ENCODE data around the gene COX15.

Gene COX15

DNA sequence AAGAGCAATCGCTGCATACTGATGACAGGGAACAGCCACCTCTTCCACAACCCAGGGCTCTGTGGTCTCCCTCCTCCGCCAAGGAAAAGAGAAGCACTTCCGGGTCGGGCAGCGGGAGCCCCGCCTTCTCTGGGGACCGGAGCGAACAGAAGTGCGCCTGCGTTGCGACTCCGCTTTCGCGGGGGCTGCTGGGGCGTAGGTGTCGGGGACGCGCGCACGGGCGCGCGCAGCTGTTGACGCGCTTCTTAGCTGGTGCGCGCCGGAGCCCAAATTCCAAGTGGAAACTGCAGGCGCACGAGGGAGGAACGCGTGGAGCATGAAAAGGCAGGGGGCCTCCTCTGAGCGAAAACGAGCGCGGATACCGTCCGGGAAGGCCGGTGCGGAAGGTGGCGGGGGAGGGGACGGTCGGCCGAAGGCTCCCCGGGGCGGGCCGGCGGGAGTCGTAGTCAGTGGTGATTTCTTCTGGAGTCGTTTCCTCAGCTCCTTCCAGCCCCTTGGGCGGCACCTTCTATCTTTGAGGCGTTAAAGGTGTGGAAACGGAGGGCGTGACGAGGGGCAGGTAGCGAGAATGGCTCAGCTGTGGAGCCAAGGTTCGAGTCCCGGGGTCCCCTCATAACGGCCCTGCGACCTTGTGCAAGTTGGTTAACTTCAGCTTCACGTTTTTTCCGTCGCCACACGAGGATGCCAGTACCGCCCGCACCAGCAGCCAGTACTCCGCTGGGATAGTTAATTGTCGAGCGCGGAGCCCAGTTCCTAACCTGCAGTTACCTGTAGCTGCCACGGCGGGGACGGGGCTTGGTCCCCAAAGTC is at the start of gene COX15, which contains the start of gene CUTC:
Gene COX15, minus strand, starts transcription at position 95 of the 810 bp plus-strand sequence. Its CDS starts 78 bp downstream, at position 17.
Gene CUTC, plus strand, starts transcription at position 202 of the 810 bp plus-strand sequence. Its CDS starts 115 bp downstream, at position 317.
- Histone ChIP-seq H3K27me3 (ENCODE audit: control insufficient read depth in 1 of 2, insufficient read depth in 2 of 2, low read length in 2 of 2) (no peaks in the 10 kb centered on the region), H3K9ac (ENCODE audit: low read length) (peak within 1 kb of the TSS; percentile 78), H3K9me3 (ENCODE audit: low read length) (no peaks in the 10 kb centered on the region), H3K27ac (ENCODE audit: low read depth, low read length) (peak within 1 kb of the TSS; percentile 94), H3K4me1 (ENCODE audit: insufficient read depth, low read length) (peaks cover 16% of the 10 kb centered on the region), H3K36me3 (ENCODE audit: insufficient read depth, low read length) (peaks cover 18% of the 10 kb centered on the region), H3K4me3 (ENCODE audit: low read depth in 1 of 2, low read length in 2 of 2) (peak within 1 kb of the TSS; percentile 70 to 74)

GRCh38 chr10:99779335-99779734 is 47.4 kb upstream of the COX15 start:
- no peaks in the 10 kb centered on the region for H3K36me3 ChIP-seq (ENCODE audit: insufficient read depth, low read length)
- no peaks in the 10 kb centered on the region for H3K9me3 ChIP-seq (ENCODE audit: low read length)
- H3K4me3 ChIP-seq (ENCODE audit: low read depth in 1 of 2, low read length in 2 of 2), result no peak overlapping the region
- no peak overlapping the region for H3K9ac ChIP-seq (ENCODE audit: low read length)
- no peaks in the 10 kb centered on the region for H3K27me3 ChIP-seq (ENCODE audit: control insufficient read depth in 1 of 2, insufficient read depth in 2 of 2, low read length in 2 of 2)
- no peak overlapping the region for H3K27ac ChIP-seq (ENCODE audit: low read depth, low read length)
- peaks cover 4% of the 10 kb centered on the region for H3K4me1 ChIP-seq (ENCODE audit: insufficient read depth, low read length)

- Histone ChIP-seq H3K27me3 (ENCODE audit: control insufficient read depth in 1 of 2, insufficient read depth in 2 of 2, low read length in 2 of 2) (no peaks in the 10 kb centered on the region), H3K4me1 (ENCODE audit: insufficient read depth, low read length) (peaks cover 4% of the 10 kb centered on the region), H3K9me3 (ENCODE audit: low read length) (no peaks in the 10 kb centered on the region), H3K4me3 (ENCODE audit: low read depth in 1 of 2, low read length in 2 of 2) (no peak overlapping the region), H3K9ac (ENCODE audit: low read length) (no peak overlapping the region), H3K36me3 (ENCODE audit: insufficient read depth, low read length) (no peaks in the 10 kb centered on the region), H3K27ac (ENCODE audit: low read depth, low read length) (no peak overlapping the region)
These were observed 46.2 kb upstream of the COX15 start for GRCh38 chr10:99777918-99778714.

DNA sequence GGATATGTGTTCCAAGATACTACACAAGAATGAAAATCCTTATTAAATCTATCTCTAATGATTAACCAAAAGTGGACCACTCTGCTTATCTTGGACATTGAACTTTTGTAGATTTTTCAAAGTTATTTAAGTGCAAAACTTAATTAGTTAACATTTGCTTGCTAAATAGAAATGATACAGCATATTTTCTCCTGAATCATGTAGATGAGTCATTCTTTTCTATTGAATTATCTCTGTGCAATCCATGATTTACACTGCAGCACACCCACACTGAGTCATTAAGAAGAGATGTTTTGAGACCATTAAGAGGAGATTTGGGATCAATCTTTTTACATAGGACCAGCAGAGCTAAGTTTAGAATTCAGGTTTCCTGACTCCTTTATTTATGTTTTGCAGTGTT is 43.9 kb upstream of the COX15 start:
- no peak overlapping the region for H3K4me3 ChIP-seq (ENCODE audit: low read depth in 1 of 2, low read length in 2 of 2)
- no peaks in the 10 kb centered on the region for H3K27me3 ChIP-seq (ENCODE audit: control insufficient read depth in 1 of 2, insufficient read depth in 2 of 2, low read length in 2 of 2)
- H3K27ac ChIP-seq (ENCODE audit: low read depth, low read length), result no peak overlapping the region
- H3K4me1 ChIP-seq (ENCODE audit: insufficient read depth, low read length), result peaks cover 4% of the 10 kb centered on the region
- no peaks in the 10 kb centered on the region for H3K9me3 ChIP-seq (ENCODE audit: low read length)
- no peak overlapping the region for H3K9ac ChIP-seq (ENCODE audit: low read length)
- H3K36me3 ChIP-seq (ENCODE audit: insufficient read depth, low read length), result no peaks in the 10 kb centered on the region

DNA sequence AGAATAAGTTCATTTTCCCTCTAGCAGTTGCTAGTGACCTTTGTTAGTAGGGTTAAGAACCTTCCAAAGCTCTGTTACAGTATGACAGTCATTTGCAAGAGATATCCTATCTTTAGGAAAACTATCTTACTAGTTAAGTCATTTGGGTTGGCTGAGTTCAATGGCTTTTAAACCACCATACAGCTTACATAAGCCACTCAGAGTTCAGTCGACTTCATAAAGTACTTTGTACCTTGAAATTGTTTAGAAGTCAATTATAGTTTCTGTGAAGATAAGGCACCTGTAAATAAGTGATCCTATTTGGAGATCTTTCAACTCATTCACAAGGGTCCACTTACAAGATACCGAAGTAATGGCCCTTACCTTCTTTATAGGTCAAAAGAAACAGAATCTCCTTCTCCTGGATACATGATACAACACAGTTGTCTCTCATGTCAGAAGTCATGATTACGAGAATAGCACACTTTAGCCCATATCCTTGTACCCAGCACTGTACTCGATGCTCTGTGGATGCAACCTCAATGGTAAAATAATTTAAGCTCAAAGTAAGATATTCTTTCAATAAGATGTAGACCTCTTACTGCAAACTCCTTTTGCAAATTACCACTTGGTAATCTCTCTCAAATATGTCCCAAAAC is 38.6 kb upstream of the COX15 start:
- H3K4me3 ChIP-seq (ENCODE audit: low read depth in 1 of 2, low read length in 2 of 2), result no peak overlapping the region
- H3K9ac ChIP-seq (ENCODE audit: low read length), result no peak overlapping the region
- no peaks in the 10 kb centered on the region for H3K36me3 ChIP-seq (ENCODE audit: insufficient read depth, low read length)
- H3K27me3 ChIP-seq (ENCODE audit: control insufficient read depth in 1 of 2, insufficient read depth in 2 of 2, low read length in 2 of 2), result no peaks in the 10 kb centered on the region
- no peaks in the 10 kb centered on the region for H3K4me1 ChIP-seq (ENCODE audit: insufficient read depth, low read length)
- no peaks in the 10 kb centered on the region for H3K9me3 ChIP-seq (ENCODE audit: low read length)
- H3K27ac ChIP-seq (ENCODE audit: low read depth, low read length), result no peak overlapping the region

GRCh38 chr10:99769706-99770105 is 37.8 kb upstream of the COX15 start:
- H3K9ac ChIP-seq (ENCODE audit: low read length), result no peak overlapping the region
- no peaks in the 10 kb centered on the region for H3K4me1 ChIP-seq (ENCODE audit: insufficient read depth, low read length)
- no peak overlapping the region for H3K27ac ChIP-seq (ENCODE audit: low read depth, low read length)
- H3K27me3 ChIP-seq (ENCODE audit: control insufficient read depth in 1 of 2, insufficient read depth in 2 of 2, low read length in 2 of 2), result no peaks in the 10 kb centered on the region
- H3K36me3 ChIP-seq (ENCODE audit: insufficient read depth, low read length), result no peaks in the 10 kb centered on the region
- no peaks in the 10 kb centered on the region for H3K9me3 ChIP-seq (ENCODE audit: low read length)
- H3K4me3 ChIP-seq (ENCODE audit: low read depth in 1 of 2, low read length in 2 of 2), result no peak overlapping the region

GRCh38 chr10:99768556-99768955 is 36.6 kb upstream of the COX15 start:
- H3K9ac ChIP-seq (ENCODE audit: low read length), result no peak overlapping the region
- H3K4me3 ChIP-seq (ENCODE audit: low read depth in 1 of 2, low read length in 2 of 2), result no peak overlapping the region
- H3K4me1 ChIP-seq (ENCODE audit: insufficient read depth, low read length), result no peaks in the 10 kb centered on the region
- no peaks in the 10 kb centered on the region for H3K27me3 ChIP-seq (ENCODE audit: control insufficient read depth in 1 of 2, insufficient read depth in 2 of 2, low read length in 2 of 2)
- no peak overlapping the region for H3K27ac ChIP-seq (ENCODE audit: low read depth, low read length)
- no peaks in the 10 kb centered on the region for H3K9me3 ChIP-seq (ENCODE audit: low read length)
- H3K36me3 ChIP-seq (ENCODE audit: insufficient read depth, low read length), result no peaks in the 10 kb centered on the region

DNA sequence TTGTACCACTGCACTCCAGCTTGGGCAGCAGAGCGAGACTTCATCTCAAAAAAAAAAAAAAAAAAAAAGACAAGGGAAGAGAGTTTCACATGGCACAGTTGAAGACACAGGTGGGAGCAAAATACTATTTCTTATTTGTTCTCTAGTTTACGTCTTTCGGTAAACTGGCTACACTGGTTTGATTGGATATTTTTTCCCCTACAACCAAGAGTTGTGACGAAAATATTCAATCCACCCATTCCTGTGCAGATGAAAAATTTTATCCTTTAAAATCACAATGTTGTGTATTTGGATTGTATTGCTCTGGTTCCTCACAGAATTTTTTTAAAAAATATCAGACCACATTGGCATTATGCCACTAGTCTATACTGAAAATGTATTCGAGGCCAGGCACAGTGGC is 36.0 kb upstream of the COX15 start:
- no peak overlapping the region for H3K4me3 ChIP-seq (ENCODE audit: low read depth in 1 of 2, low read length in 2 of 2)
- no peaks in the 10 kb centered on the region for H3K4me1 ChIP-seq (ENCODE audit: insufficient read depth, low read length)
- no peaks in the 10 kb centered on the region for H3K27me3 ChIP-seq (ENCODE audit: control insufficient read depth in 1 of 2, insufficient read depth in 2 of 2, low read length in 2 of 2)
- H3K9me3 ChIP-seq (ENCODE audit: low read length), result no peaks in the 10 kb centered on the region
- no peak overlapping the region for H3K27ac ChIP-seq (ENCODE audit: low read depth, low read length)
- no peaks in the 10 kb centered on the region for H3K36me3 ChIP-seq (ENCODE audit: insufficient read depth, low read length)
- no peak overlapping the region for H3K9ac ChIP-seq (ENCODE audit: low read length)

- Histone ChIP-seq H3K27me3 (ENCODE audit: control insufficient read depth in 1 of 2, insufficient read depth in 2 of 2, low read length in 2 of 2) (no peaks in the 10 kb centered on the region), H3K36me3 (ENCODE audit: insufficient read depth, low read length) (no peaks in the 10 kb centered on the region), H3K9me3 (ENCODE audit: low read length) (no peaks in the 10 kb centered on the region), H3K4me3 (ENCODE audit: low read depth in 1 of 2, low read length in 2 of 2) (no peak overlapping the region), H3K27ac (ENCODE audit: low read depth, low read length) (no peak overlapping the region), H3K9ac (ENCODE audit: low read length) (no peak overlapping the region), H3K4me1 (ENCODE audit: insufficient read depth, low read length) (no peaks in the 10 kb centered on the region)
These were observed 34.4 kb upstream of the COX15 start for GRCh38 chr10:99766302-99766681.

DNA sequence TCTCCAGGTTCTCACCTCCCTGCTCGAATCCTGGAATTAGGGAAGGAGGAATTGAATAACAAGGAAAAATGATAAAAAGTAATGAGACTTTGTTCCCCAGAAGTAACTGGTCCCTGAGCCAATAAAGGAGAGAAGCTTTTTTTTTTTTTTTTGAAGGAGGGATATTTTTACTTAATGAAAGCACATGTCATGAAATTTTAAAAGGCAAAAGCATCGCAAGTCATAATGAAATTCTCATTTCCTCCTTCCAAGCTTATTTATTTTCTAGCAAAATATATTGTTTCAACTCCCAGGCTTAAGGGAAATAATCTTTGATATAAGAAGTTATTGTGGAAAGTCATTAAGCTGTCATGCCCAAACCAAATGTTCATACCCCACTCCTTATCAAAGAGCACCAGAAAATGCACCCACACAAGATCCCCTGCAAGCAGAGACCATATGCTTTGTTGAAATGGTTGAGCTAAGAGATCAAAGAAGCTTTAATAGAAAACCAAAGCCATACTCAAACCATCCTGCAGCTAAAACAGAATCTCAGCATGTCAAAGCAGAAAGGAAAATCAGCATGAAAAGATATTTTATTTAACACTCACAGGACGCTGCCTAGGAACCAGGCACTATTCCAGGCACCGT is 33.9 kb upstream of the COX15 start:
- Histone ChIP-seq H3K27ac (ENCODE audit: low read depth, low read length) (no peak overlapping the region), H3K36me3 (ENCODE audit: insufficient read depth, low read length) (peaks cover under 1% of the 10 kb centered on the region), H3K9me3 (ENCODE audit: low read length) (no peaks in the 10 kb centered on the region), H3K4me3 (ENCODE audit: low read depth in 1 of 2, low read length in 2 of 2) (no peak overlapping the region), H3K27me3 (ENCODE audit: control insufficient read depth in 1 of 2, insufficient read depth in 2 of 2, low read length in 2 of 2) (no peaks in the 10 kb centered on the region), H3K4me1 (ENCODE audit: insufficient read depth, low read length) (no peaks in the 10 kb centered on the region), H3K9ac (ENCODE audit: low read length) (no peak overlapping the region)

- no peak overlapping the region for H3K9ac ChIP-seq (ENCODE audit: low read length)
- H3K4me1 ChIP-seq (ENCODE audit: insufficient read depth, low read length), result no peaks in the 10 kb centered on the region
- H3K27ac ChIP-seq (ENCODE audit: low read depth, low read length), result no peak overlapping the region
- no peak overlapping the region for H3K4me3 ChIP-seq (ENCODE audit: low read depth in 1 of 2, low read length in 2 of 2)
- no peaks in the 10 kb centered on the region for H3K27me3 ChIP-seq (ENCODE audit: control insufficient read depth in 1 of 2, insufficient read depth in 2 of 2, low read length in 2 of 2)
- no peaks in the 10 kb centered on the region for H3K9me3 ChIP-seq (ENCODE audit: low read length)
- H3K36me3 ChIP-seq (ENCODE audit: insufficient read depth, low read length), result peaks cover 23% of the 10 kb centered on the region
These were observed 29.4 kb upstream of the COX15 start for GRCh38 chr10:99761365-99761764.

Measured in muscle layer of colon (tissue), 2 donors.